HCT116 (cell line): ENCODE results near the gene FKBP15.

Experiments
- CTCF ChIP-seq, 3 experiments: fragments of 200-600 bp in 1 of 3; sonication (generic) in 1 of 3; IDR thresholded peaks in 2 of 3; conservative IDR thresholded peaks in 1 of 3; 2 replicates each; pipeline ENCODE4 v1.5.1; 2012 to 2017; ENCODE audit warnings: low read depth in 2 of 3, low read length in 2 of 3, antibody characterized with exemption in 1 of 3, borderline replicate concordance in 1 of 3, control low read depth in 1 of 3, mild to moderate bottlenecking in 1 of 3, mixed read lengths in 1 of 3, mixed run types in 1 of 3, moderate library complexity in 1 of 3; ENCODE audit not compliant: insufficient read depth in 1 of 3
- FOSL1 ChIP-seq: IDR thresholded peaks from 2 replicates; pipeline ENCODE4 v1.6.1; 2012; ENCODE audit warnings: low read depth
- POLR2A ChIP-seq: IDR thresholded peaks from 2 replicates; pipeline ENCODE4 v1.7.0; 2011; ENCODE audit warnings: borderline replicate concordance; ENCODE audit not compliant: insufficient read depth, insufficient read length; ENCODE audit errors: extremely low read depth
- POLR2AphosphoS5 ChIP-seq: IDR thresholded peaks from 2 replicates; pipeline ENCODE4 v1.6.1; 2011; ENCODE audit warnings: mild to moderate bottlenecking, low read depth, low read length, moderate library complexity

DNA sequence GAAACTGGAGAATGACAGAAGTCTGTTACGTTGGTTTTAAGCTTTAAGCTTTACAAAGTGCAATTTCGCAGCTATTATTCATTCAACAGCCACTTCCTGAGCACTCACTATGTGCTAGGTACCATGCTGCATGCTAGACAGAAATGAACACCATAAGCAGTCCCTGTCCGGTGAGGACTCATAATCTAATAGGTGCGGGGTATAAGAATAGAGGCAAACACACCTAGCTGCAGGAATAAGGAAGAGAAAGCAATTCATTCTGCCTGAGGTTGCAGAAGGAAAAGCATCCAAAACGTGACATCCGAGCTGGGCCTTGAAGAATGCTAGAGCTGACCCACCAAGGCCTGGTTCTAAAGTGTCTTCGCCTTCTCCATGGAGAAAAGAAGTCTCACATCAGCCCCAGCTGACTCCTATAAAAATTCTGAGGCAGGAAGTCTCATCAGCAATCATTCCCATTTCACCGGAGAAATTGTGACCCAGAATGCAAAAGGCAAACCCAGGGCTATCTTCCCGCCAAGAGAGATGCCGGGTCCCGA, 542 bp downstream of the FKBP15 start:
- TF ChIP-seq CTCF (IDR thresholded peaks at IDR 0.05 in 2 of 3, conservative IDR thresholded peaks at IDR 0.05 in 1 of 3; ENCODE audit: borderline replicate concordance in 1 of 3, insufficient read depth in 1 of 3, low read depth in 2 of 3, low read length in 2 of 3) = no peak
- TF ChIP-seq POLR2A = no peak
- TF ChIP-seq FOSL1 = no peak
- no peak for TF ChIP-seq POLR2AphosphoS5
